ENCODE data around the gene ANK3.
"Not testable (repeated sequence)": the region's sequence is repeated elsewhere in the genome, so short reads cannot be mapped to it uniquely, and the experiment has no call there.

Gene ANK3

DNA sequence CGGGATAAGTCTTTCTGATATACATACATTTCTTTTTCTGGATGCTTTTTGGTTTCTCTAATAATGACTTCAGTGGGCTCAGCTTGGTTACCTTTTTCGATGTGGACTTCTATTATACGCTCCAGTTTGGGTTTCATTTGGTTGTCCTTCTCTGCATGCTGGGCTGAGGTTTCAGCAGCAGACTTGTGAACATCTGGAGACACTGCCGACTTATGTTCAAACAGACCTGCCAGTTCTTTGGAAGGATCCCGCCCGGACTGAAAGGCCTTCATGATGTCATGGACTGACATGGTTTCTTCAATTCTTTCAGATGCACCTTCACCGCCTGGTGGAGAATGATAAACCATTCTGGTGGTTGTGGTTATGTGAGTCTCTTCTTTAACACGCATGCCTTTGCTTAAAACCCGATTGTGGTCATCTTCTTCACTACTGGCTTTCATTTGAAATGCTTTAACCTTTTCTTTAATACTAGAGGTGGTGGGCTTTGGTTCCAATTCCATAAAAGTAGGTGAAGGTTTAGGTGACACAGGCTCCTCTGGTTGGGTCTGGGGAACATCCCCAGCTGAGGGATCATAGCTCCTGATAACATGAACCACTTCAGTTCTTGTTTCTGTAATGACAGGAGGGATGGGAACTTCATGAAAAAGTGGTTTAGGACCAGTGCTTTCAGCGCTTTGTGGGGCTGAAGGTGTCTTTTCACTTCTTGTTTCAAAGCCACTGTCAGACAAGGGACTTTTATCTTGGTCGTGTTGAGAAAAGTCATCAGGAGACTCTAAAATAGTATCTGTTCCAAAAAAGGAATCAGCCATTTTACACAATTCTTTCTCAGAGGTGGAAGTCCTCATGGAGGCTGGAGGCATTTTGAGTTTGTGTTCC is 315.7 kb downstream of the ANK3 start:
- DNase-seq: no peak

DNA sequence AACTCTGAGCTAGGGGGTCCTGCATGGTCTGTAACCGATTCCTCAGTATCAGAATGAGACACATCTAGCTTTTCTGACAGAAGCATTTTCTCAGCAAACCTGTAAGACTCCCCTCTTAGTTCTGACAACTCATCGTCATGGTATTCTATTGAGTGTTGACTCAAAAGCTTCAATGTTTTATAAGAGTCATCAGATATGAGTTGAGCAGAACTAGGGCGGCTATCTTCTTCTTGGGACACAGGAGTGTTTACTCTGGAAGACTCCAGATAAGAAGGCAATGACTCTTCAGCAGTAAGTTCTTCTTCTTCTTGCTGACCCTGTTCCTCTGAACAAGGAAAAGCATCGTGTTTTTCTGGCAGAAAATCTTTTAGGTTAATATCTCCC is 316.3 kb downstream of the ANK3 start:
- DNase-seq: no peak

DNA sequence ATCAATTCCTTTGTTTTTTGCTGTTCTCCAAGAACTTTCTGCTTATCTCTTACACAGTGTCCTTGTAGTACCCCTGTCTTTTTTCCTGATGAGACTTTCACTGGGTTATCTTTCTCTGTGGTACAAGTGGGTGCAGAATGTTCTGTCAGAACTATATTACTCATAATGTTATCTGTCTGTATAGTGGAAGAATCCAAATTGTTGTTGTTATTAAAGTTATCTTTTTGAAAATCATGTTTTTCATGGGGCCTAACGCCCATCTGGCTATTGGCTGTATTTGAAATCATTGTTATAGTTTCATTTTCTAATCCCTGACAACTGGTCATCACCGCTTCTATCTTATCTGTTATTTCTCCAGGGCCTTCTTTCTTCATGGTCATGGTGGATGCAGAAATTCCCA is 320.4 kb downstream of the ANK3 start:
- no peak for DNase-seq

DNA sequence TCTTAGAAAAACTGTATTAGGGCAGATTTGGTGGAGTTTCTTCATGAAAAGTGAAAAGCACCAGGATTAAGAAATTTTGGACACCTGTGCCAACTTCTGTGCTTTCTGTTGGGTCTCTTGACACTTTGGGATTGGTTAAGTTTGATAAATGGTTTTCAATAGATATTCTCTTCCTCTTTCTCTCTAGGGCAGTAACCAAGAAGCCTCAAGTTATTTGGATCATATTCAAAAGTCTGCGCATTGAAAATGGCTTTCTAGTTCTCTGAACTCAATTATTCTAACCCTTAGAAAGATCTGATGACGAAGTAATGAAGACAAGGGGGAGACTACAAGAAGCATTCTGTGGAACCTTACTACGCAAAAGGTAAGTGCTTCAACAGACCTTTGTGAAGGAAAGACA is 339.3 kb downstream of the ANK3 start:
- no peak for DNase-seq

DNA sequence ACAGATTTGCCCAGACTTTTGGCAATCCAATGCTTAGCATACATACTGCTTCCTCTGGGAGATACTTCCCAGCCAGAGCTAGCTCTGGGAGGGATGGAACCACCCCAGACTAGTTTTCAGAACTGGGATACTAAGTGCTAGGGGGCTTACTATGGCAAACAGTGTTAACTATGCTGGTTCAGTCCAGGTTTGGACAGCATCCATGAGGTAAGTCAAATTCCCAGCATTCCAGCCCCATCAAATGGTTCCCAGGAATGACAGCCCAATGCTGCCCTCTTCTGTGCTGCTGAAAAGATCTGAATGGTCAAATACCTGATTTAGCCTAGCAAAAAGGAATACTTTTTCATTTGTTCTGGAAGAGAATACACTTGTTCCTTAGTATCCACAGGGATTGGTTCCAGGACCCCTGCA is 341.6 kb downstream of the ANK3 start:
- no peak for DNase-seq

DNA sequence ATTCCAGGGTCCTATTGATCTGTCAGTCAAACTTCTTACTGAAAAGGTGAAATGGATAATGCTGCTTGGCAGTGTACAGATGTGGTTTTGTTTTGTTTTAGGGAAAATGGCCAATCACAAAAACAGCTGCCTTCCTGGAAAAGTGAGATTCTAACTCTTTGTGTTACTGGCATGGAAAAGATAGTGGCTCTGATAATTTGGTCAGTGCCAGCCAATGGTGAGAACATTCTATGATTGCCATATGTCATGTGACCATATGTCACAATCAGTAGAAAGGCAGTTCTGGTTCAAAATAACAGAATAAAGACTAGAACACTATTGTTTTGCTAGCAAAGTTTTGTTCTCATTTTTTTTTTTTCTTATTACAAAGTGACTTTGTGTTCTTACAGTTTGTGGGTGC is 344.1 kb downstream of the ANK3 start:
- DNase-seq: no peak

DNA sequence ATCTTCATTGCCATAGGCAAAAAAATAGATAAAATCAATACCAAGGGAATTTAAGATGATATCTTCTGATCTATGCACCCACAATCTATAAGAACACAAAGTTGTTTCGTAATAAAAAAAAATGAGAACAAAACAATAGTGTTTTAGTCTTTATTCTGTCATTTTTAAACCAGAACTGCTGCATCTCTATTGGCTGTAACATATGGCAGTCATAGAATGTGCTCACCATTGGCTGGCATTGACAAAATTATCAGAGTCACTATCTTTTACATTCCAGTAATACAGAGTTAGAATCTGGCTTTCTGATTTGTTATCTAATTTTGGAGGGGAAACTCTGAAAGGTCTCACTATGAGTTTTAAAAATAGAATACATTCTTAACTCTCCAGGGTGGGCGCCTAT is 344.7 kb downstream of the ANK3 start:
- no peak for DNase-seq

DNA sequence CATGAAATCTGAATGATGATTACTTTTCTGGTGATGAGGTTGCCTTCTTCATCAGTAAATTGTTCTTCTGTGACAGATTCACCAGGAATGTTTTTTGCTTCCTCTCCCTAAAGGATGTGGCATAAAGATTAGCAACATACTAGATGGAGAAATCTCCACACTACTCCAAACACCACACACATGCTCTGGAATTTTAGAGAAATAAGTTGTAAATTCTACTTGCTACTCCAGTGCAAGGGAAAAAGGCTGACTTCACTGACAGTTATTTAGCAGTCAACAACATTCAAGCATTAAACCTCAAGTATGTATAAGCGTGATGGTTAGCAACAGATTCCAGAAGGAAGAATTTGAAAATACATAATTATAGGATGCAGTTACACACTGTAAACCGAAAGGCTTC is 345.4 kb downstream of the ANK3 start:
- no peak for DNase-seq

DNA sequence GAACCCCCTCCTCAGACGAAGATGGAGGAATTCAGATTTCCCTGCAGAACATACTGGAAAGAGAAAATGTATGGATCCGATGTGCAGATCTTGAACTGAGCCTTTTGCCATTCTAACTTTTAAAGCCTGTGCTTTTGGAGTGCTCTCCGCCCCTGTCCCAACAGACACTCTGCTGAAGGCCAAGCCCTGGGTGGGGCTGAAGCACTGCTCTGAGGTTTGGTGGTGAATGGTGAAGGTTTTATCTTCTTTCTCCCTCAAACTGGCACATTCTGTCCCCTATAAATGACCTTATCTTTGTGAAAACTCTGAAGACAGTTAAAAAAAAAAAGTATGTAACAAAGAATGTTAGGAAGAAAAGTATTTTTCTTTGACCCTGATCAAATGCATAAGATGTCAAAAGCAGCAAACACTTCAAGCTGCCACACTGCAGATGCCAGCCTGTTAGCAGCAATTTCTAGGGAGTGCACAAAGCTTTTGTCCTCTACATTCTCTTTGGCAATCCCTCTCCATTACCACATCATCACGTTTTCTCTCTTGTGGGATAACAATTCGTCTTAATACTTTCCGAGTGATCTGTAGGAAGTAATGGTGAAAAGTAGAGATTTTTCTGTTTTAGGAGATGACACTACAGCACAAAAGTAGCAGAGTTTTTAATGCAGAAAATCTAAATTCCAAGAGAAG is 346.0 kb downstream of the ANK3 start:
- DNase-seq: no peak

DNA sequence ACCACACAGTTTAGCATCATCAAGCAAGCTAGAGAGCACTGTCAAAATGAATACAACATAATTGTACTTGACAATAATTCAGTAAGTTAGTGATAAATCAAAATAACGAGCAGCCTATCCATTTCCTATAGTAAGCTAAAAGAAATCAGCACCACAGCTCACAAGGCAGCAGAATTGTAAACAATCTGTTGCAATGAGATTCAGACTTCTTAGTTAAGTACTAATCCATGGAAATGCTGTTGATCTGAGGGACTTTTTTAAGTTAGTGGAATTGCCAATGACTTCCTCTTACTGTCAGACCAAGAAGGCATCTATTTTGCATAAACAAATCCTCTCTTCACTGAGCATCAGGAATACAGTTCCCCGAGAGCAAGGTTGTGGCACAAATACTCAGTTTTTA is 346.8 kb downstream of the ANK3 start:
- DNase-seq: no peak

DNA sequence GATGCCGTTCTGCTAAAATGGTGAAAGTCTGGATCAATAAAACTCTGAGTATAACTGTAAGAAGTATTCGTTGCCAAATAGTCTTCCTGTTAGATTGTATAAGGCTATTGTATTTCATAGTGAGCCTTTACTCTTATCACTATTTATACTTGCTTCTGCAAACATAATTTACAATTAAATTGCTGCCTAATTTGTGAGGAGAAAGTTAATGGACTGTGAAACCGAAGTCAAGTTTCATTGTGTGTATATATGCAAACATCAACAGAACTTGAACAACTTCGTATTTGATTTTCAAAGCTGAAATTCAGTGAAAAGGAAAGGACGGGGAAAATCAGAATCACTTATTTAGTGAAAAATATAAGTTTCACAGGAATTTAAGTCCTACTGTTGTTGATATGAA is 347.4 kb downstream of the ANK3 start:
- no peak for DNase-seq

DNA sequence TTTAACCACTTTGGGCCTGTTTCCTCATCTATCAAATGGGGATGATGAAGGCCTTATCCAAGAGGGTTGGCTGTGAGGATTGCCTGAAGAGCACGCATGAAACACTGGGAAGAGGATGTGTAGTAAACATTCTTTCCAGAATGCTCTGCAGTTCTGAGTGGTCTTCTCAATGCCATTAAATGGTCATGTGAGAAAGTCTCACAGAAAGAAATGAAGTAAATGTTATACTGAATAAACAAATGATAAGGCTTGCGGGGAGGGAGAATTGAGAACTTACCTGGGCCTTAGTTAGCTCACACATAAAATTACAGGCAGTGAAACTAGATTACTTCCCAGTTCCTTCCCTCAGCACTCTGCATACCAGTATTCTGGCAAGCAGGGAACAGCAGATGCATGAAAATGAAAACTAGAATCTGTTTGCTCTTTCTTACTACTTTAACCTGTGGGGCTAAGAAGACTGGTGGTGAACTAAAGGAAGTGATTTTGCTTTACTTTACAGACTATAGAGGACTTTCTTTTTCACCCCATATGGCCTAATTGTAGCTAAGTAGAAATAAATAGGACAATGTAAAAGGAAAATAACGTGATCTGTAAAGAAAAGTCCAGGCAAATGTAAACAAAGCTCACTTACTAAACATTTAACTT is 348.1 kb downstream of the ANK3 start:
- peak; percentile 13 to 19 for DNase-seq

DNA sequence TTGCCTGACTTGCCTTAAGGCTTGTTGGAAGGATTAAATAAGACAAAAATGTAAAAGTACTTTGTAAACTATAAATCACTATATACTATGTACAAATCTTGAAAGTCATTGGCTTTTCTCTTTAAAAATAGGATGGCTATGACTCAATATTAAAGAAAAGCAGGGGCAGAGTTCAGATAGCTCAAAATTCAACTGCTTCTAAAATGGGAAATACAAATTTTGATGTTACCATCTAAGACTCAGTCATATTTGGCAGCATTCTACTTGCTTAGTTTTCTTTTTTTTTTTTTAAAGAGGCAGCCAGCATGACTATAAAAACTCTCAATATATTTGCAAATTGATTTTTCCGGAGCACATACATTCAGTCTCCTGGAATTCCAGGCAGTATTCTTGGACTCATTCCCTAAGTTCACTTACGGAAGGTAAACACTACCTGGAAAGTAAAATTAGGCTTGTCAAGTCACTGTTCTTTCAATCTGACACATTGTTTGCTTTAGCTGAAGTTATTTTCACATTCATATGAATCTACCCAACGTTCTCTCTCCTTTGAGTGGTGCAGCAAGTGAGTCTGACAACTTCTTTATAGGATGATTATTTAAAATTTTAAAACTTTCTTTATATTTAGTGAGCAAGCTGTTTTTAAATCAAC is 349.5 kb downstream of the ANK3 start:
- no peak for DNase-seq

DNA sequence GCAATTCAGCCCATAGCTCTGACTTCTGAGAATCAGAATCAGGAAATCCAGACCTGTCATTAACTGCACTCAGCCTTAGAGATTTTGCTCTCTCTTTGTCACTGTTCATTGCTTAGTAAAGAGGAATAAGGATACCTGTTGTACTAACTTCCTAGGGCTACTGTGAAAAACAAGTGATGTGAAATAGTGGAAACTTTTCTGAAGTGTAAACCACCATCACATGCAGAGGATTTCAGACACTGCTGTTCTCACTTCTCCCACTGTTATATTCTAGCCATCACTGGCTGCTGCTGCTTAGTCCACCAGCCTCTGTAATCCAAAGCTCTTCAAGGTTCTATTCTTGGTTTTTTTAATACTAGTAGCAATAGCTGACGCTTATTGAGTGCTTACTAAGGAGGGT is 353.7 kb downstream of the ANK3 start:
- DNase-seq: no peak

DNA sequence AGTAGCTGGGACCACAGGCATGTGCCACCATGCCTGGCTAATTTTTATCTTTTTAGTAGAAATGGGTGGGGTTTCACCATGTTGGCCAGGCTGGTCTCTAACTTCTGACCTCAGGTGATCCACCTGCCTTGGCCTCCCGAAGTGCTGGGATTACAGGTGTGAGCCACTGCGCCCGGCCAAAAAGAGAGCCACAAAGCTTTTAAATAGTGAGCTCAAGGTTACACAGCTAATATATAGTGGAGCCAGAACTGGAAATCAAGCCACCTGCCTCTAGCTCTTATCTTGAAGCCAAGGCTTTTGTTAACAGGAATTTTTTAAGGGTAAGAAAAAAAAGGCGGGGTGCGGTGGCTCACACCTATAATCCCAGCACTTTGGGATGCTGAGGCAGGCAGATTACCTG is 354.3 kb downstream of the ANK3 start:
- not testable (repeated sequence) for DNase-seq

DNA sequence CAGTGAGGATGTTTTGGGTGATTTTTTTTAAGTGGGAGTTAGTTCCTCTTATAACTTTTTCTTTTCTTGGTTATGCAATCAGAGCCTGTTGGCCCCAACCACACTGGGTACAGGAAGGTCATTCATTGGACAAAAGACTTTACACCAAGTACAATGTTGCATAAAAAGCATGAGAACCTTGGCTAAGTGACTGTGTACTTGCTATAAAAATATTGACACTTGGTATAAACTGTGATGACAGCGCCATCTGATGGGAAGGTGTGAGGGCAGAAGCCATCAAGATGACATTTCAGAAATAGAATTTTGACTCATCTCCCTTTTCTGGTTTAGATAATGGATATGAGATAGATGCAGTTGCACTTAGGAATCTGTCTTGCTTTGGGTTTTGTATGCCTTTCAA is 357.0 kb downstream of the ANK3 start:
- DNase-seq: peak; percentile 92 to 98

DNA sequence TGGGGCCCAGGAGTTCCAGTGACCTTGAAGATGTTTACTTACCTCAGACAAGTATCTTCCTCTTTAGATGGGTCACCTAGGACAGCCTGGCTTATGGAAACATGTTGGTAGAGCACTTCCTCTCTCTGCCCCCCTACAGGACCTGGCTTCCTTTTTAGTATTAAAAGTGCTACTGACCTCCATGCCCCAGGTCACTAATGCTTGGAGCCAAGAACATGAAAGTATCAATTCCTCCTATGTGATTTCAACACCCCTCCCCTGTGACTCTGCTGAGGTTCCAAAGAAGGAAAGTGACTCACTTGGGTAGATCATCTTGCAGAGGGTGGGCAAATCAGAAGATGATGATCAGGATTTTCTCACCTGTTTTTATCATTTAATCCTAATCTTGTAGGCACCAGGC is 358.0 kb downstream of the ANK3 start:
- DNase-seq: peak; percentile 87 to 90

DNA sequence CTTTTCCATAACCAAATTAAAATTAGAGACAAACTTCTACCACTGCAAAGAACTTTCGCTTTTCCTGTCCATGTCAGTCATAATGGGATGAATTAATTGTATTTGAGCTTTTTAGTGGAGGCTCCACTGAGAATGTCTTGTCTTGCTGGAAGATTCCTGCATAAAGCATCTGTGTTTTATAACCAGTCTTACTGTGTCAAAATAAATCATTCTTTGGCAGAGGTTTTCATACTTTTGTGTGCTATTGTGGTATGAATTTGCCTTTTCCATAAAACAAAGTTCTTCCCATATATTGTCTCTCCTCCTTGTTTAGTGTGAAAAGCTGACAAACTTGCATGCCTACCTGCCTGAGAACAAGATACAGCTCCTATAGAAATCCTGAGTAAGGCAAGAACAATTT is 358.5 kb downstream of the ANK3 start:
- no peak for DNase-seq

DNA sequence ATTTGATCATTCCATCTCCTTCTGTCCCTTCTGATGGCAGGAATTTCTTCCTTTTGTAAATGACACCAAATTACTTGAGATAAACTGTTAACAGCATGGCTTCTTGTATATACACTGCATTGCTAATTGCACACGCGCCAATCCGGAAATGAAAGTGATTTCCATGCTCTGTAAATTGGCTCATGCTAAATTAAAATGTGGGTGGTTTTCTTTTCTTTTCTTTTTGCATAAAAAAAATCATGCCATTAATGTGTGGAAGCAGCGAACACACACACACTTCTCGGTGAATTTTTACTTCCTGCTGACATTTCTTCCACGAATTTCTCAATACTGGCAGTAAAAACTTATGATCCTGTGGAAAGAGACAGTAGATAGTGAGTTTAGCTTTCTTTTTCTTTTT is 360.2 kb downstream of the ANK3 start:
- DNase-seq: peak; percentile 13 to 15

DNA sequence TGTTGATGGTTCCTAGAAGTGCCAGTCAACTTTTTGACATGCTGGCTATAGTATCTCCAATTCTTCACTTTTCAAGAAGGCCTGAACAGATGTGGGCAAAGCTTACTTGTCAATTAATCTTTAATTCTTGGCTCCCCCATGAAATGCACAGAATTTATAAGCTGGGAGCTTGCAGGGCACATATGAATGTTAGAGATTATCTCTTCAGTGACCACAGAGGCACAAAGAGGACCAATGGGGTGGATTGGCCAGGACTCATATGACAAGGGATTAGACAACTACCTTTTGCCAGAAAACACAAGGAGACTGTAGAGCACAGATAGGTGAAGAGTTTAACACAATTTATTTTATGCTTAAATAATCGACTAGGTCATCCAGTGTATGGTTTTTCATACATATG is 361.6 kb downstream of the ANK3 start:
- DNase-seq: no peak

DNA sequence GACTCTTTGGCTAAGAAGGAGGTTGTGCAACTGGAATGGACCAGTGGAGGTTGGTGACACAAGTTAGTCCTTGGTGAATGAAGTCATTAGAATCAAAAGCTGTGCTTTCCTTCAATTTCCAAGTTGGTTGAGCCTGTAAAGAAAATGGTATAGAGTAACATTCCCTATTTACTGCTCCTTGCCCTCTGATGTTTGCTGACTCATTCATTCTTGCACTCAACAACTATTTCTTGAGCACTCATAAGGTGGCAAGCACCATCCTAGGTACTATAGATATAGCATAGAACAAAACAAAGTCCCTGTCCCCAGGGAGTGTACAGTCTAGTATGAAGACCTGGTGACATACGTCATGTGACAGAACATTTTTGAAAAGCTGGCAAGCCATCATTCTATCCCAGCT is 364.4 kb downstream of the ANK3 start:
- no peak for DNase-seq

DNA sequence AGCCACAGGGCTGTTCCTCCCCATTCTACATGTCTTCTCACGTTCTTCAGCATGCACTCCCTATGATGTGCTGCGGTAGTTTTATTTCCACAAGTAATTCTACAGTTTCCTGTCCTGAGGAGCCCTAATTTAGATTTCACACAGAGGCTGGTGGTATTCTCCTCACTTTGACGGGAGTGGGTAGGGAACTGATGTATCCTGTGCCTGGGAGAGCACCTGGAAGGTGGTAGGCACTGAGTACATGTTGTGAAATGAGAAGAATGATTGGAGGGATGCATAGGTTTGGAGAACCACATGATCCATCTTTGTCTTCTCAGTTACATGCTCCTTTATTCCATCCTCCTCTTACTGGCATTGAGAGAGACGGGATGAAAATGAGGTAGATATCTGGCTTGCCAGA is 365.2 kb downstream of the ANK3 start:
- no peak for DNase-seq

DNA sequence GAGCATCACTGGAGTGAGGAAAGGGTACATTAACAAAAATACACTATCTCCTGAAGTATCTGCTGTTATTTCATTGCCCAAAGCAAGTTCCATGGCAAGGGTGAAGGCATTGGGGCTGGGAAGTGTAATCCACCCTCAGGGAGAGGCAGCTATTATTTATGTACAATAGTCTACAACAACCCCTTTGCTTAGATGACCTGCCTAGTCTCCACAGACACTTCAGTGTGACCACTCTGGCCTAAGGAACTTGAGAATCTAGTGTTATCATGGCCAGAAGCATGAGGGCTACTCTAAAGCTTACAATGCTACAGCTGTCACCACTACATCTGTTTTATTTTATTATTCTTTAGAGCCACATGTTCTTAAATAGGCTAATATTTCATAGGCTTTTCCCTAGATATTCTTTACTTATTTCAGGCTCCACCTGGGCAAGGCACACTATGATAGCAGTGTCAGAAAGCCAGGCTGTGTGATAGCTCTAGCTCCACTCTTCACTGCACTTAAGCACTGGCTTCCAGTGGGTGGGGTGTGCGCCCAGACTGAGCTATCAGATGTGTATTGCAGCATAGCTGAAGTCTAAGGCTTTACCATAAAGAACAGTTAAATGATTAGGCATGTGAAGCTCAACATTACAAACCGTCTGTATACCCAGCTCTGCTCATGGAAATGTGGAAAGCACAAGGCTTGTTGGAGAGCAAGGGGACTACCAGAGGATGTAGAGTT is 366.4 kb downstream of the ANK3 start:
- DNase-seq: no peak

Measured in inflammatory macrophage (primary cell).